ENCODE results near the gene LRRC75B. TPM values are rescaled to one million over a fixed set of nuclear protein-coding genes. Genes with fewer than 3 reads are reported as not detected.

The LRRC75B gene
- total RNA-seq, 1 experiment from 2014 or later: 14.5 TPM

DNA sequence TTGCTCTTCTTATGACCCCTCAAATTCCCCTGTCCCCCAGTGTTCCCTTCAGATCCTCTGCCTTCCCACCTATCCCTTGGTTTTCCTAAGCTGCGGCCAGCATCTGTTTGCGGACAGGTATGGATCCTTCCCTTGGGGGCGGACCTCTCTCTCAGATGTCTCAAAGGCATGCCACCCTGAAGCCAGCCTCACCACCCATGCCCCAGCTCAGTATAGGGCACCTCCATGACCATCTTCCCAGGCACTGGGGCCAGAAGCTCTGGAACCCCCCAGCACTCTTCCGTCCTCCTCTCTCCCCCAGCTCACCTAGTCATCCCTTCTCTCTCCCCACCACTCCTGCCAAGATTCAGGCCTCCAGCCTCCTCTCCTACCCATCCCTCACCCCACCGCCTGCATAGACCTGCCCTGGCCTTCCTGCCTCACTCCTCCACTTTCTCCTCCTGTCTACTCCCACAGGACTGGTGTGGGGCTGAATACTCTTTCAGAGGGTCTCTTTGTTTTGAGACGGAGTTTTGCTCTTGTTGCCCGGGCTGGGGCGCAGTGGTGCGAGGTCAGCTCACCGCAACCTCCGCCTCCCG lies 2.2 kb downstream of the LRRC75B start:
- no peak overlapping the region for H3K4me3 Mint-ChIP-seq (ENCODE audit: low read depth, unreplicated experiment)

DNA sequence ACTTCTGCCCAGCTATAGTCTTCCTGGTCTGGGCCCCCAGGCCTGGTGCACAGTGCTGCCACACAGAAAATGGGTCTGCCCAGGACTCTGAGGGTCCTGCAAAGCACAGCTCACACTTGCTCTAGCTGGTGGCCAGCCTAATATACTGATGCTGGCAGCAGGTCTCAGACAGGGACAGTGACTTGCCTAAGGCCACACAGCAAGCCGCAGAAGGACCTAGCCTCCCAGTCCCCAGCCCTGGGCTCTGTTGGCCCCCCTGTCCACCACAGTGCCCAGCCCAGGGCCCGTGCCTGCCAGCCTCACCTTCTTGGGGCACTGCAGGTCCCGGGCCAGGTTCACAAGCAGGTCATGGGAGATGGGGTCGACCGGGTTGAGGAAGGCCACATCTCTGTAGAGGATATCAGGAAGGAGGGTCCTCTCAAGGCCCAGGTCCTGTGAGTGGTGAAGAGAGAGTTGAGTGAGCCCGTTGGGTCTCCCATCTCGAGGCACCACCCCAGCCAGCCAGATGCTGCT lies 3.3 kb downstream of the LRRC75B start:
- TF ChIP-seq, protein P1, sequence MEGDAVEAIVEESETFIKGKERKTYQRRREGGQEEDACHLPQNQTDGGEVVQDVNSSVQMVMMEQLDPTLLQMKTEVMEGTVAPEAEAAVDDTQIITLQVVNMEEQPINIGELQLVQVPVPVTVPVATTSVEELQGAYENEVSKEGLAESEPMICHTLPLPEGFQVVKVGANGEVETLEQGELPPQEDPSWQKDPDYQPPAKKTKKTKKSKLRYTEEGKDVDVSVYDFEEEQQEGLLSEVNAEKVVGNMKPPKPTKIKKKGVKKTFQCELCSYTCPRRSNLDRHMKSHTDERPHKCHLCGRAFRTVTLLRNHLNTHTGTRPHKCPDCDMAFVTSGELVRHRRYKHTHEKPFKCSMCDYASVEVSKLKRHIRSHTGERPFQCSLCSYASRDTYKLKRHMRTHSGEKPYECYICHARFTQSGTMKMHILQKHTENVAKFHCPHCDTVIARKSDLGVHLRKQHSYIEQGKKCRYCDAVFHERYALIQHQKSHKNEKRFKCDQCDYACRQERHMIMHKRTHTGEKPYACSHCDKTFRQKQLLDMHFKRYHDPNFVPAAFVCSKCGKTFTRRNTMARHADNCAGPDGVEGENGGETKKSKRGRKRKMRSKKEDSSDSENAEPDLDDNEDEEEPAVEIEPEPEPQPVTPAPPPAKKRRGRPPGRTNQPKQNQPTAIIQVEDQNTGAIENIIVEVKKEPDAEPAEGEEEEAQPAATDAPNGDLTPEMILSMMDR (IDR thresholded peaks at IDR 0.05; ENCODE audit: unreplicated experiment): no peak
- peaks cover 59% of the 10 kb centered on the region for H3K4me1 Mint-ChIP-seq (ENCODE audit: low read depth, unreplicated experiment)
- no peaks in the 10 kb centered on the region for H3K27me3 Mint-ChIP-seq (ENCODE audit: unreplicated experiment)
- no TSS peak for BruUV-seq (replicated peaks)
- peaks cover 49% of the 10 kb centered on the region for H3K36me3 Mint-ChIP-seq (ENCODE audit: insufficient read depth, unreplicated experiment)
- CTCF ChIA-PET: interaction anchor here (0.6 to 1.8 kb wide), 3 partner anchors 8 to 1106 kb away, joined by 3 to 5 read pairs (median 5); no protein-coding TSS in a partner anchor
- no peak overlapping the region for H3K4me3 Mint-ChIP-seq (ENCODE audit: low read depth, unreplicated experiment)
- no peak overlapping the region for H3K27ac Mint-ChIP-seq (ENCODE audit: unreplicated experiment)
- intact Hi-C loops (cut with micrococcal nuclease; ENCODE audit: unreplicated experiment): no loop called here
- no peak for DNase-seq
- H3K9me3 Mint-ChIP-seq (ENCODE audit: low read depth, unreplicated experiment): no peaks in the 10 kb centered on the region

More for the DNA sequence above, 2.2 kb downstream of the LRRC75B start:
- H3K27ac Mint-ChIP-seq (ENCODE audit: unreplicated experiment): no peak overlapping the region
- no peaks in the 10 kb centered on the region for H3K9me3 Mint-ChIP-seq (ENCODE audit: low read depth, unreplicated experiment)
- intact Hi-C loops (cut with micrococcal nuclease; ENCODE audit: unreplicated experiment): no loop called here
- H3K36me3 Mint-ChIP-seq (ENCODE audit: insufficient read depth, unreplicated experiment): peaks cover 42% of the 10 kb centered on the region
- H3K4me1 Mint-ChIP-seq (ENCODE audit: low read depth, unreplicated experiment): peaks cover 65% of the 10 kb centered on the region
- H3K27me3 Mint-ChIP-seq (ENCODE audit: unreplicated experiment): no peaks in the 10 kb centered on the region
- CTCF ChIA-PET: no interaction called here
- no TSS peak for BruUV-seq (replicated peaks)
- TF ChIP-seq, protein P1 (IDR thresholded peaks at IDR 0.05; ENCODE audit: unreplicated experiment): no peak
- DNase-seq: no peak

DNA sequence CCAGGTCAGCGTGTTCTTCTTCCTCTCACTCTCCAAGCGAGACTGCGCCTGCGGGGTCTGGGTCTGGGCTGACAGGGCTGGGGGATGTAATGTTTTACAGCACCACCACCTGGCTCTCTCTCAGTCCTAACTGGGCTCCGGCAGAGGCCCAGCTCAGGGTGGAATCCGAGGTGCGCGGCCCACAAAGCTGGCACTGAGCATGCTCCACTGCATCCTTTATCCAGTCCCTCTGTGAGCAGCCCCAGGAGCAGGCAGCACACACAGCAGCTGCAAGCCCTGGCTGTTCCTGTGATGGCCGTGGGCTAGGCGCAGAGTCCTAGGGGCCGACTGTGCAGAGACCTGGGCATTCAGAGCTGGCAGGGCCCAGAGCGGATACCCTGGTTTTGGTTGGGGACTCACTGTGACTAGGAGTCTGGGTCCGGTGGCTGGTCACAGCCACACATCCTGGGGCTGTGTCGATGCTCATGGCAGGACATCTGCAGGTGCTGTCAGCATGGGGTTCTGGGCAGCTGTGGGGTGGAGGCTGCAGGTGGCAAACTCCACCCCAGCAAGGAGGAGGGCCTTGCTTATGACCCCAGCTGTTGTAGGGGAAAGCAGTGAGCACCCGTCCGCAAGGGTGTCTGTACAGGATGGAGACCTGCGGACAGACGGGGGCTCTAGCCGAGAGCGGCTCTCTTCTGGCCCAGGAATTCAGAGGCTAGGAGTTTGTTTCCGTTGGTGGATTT lies 4.0 kb downstream of the LRRC75B start:
- Mint-ChIP-seq H3K9me3 (ENCODE audit: low read depth, unreplicated experiment) (no peaks in the 10 kb centered on the region), H3K36me3 (ENCODE audit: insufficient read depth, unreplicated experiment) (peaks cover 49% of the 10 kb centered on the region), H3K4me3 (ENCODE audit: low read depth, unreplicated experiment) (no peak overlapping the region), H3K27ac (ENCODE audit: unreplicated experiment) (no peak overlapping the region), H3K27me3 (ENCODE audit: unreplicated experiment) (no peaks in the 10 kb centered on the region), H3K4me1 (ENCODE audit: low read depth, unreplicated experiment) (peaks cover 59% of the 10 kb centered on the region)
- BruUV-seq (replicated peaks): no TSS peak
- CTCF ChIA-PET: interaction anchor here (0.6 to 1.8 kb wide), 6 partner anchors 9 to 1105 kb away, joined by 3 to 7 read pairs (median 6); partner anchors contain the start of genes GGT1 and GUCD1
- intact Hi-C loops (cut with micrococcal nuclease; ENCODE audit: unreplicated experiment): no loop called here
- no peak for DNase-seq
- TF ChIP-seq, protein P1 (IDR thresholded peaks at IDR 0.05; ENCODE audit: unreplicated experiment): no peak

DNA sequence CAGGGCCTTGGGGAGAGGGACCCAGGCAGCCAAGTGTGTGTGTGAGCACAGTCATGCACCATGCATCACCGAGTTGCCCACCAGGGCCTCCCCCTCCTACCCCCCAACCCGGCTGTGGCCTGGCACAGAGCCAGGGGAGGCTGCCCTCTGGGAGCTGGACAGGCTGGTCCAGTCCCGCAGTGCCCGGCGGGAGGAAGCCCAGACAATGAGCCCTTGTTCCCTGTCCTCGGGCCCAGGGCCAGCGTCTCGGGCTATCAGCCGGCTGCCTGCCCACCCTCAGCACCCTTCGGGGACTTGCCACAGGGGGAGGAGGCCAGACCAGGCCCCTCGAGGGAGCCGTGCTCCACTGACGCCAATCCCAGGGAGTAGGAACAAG lies 4.5 kb downstream of the LRRC75B start:
- Mint-ChIP-seq H3K27ac (ENCODE audit: unreplicated experiment) (no peak overlapping the region), H3K4me3 (ENCODE audit: low read depth, unreplicated experiment) (no peak overlapping the region), H3K4me1 (ENCODE audit: low read depth, unreplicated experiment) (peaks cover 59% of the 10 kb centered on the region), H3K27me3 (ENCODE audit: unreplicated experiment) (no peaks in the 10 kb centered on the region), H3K36me3 (ENCODE audit: insufficient read depth, unreplicated experiment) (peaks cover 49% of the 10 kb centered on the region), H3K9me3 (ENCODE audit: low read depth, unreplicated experiment) (no peaks in the 10 kb centered on the region)
- CTCF ChIA-PET: interaction anchor here (1.0 to 1.8 kb wide), 5 partner anchors 10 to 33 kb away, joined by 3 to 7 read pairs (median 6); partner anchors contain the start of genes GGT1 and GUCD1
- peak; percentile 93 for DNase-seq
- BruUV-seq (replicated peaks): no TSS peak
- intact Hi-C loops (cut with micrococcal nuclease; ENCODE audit: unreplicated experiment): no loop called here
- TF ChIP-seq, protein P1 (IDR thresholded peaks at IDR 0.05; ENCODE audit: unreplicated experiment): no peak

Data from Calu3 (cell line).